ENCODE results near the gene IGSF6. TPM values are rescaled to one million over a fixed set of nuclear protein-coding genes. Genes with fewer than 3 reads are reported as not detected.

Gene IGSF6
- total RNA-seq (2021; fragmentation: NEBNext Ultra II Directional; extraction: Animal tissue kit (Norgen Biotek cat#: 25700)): not detected in 2 replicates
- not detected in 2 replicates for polyA plus RNA-seq (2011; rRNA removed)
- not detected for polyA plus RNA-seq (2011; cell fraction: cytosol; rRNA removed)
- polyA plus RNA-seq (2011; cell fraction: nucleus; rRNA removed): not detected
- 0.20 to 0.66 TPM (median 0.23 TPM) in 4 replicates for polyA plus RNA-seq (2012, experiment 1 of 2)
- not detected for polyA plus RNA-seq (2012, experiment 2 of 2)
- polyA plus RNA-seq (2013, experiment 1 of 2): not detected
- polyA plus RNA-seq (2013, experiment 2 of 2): not detected
- polyA minus RNA-seq (2011; rRNA and poly(A)+ RNA removed): not detected in 2 replicates
- polyA minus RNA-seq (2011; cell fraction: cytosol; rRNA and poly(A)+ RNA removed): not detected
- not detected for polyA minus RNA-seq (2011; cell fraction: nucleus; rRNA and poly(A)+ RNA removed)
- long read RNA-seq, experiment 1: 0 reads
- long read RNA-seq, experiment 2: 0 reads

DNA sequence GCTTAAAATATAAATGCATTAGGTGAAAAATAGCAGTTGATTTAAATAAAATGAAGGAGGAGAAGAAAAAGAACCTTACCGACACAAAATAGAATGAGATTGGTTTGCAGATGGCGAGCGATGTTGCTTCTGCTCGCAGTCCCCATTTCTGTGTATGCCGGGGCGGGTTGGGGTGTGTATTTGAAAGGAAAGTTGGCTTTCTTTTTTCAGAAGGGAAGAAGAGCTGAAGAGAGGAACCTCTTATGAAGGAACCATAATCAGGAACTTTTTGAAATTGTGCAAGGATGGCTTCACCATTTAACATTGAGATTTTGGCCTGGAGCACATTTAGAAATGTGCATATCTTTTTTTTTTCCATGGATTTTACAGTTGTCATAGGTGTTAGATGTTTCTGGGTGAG lies at the start of gene IGSF6:
TSS of gene IGSF6 (minus strand) at position 156 of the 400 bp plus-strand sequence. CDS start at position 146, 10 bp downstream.
- 94% methylated on average over 6 of the region's 6 CpGs; no CpG with 5 or more reads in 1 of the 2 experiments for WGBS, 2 experiments (ENCODE audit: extremely low coverage in 1 of 2, insufficient coverage in 1 of 2, insufficient read length in 1 of 2, insufficient replicate concordance in 2 of 2, low coverage in 1 of 2, low lambda C conversion rate in 2 of 2, missing lambda C conversion rate in 1 of 2)
- no peak within 1 kb of the TSS for H3K9ac ChIP-seq (replicated peaks in 1 of 4; ENCODE audit: extremely low read depth in 1 of 4, low read depth in 3 of 4, low read length in 3 of 4)
- H2BK15ac ChIP-seq (ENCODE audit: low read length): no peak within 1 kb of the TSS
- no peak within 1 kb of the TSS for H3K27ac ChIP-seq (ENCODE audit: low read depth, low read length)
- H3K36me3 ChIP-seq (ENCODE audit: control insufficient read depth in 2 of 4, insufficient read depth in 4 of 4, low read length in 3 of 4): peaks cover 0 to 4% (median under 1%) of the 10 kb centered on the region in 4 experiments; a peak in 3 of 8 replicates
- H3K79me1 ChIP-seq (ENCODE audit: low read depth, low read length): no peaks in the 10 kb centered on the region; the same call in 1 of the 2 replicates
- H4K20me1 ChIP-seq (replicated peaks in 1 of 2; ENCODE audit: control insufficient read depth in 1 of 2, insufficient read depth in 2 of 2, low read length in 2 of 2): peaks cover 0 to 3% of the 10 kb centered on the region in 2 experiments
- H3K18ac ChIP-seq (ENCODE audit: extremely low read depth, low read length): no peak within 1 kb of the TSS
- no peak within 1 kb of the TSS for H4K8ac ChIP-seq (ENCODE audit: extremely low read depth, insufficient read depth, low read length)
- ChIA-PET CTCF (ENCODE audit: partially characterized antibody) (interaction anchor here (0.7 kb wide), 1 partner anchor 23 kb away, joined by 3 read pairs; no protein-coding TSS in a partner anchor), POLR2A (ENCODE audit: partially characterized antibody) (interaction anchor here (0.6 kb wide), 1 partner anchor 45 kb away, joined by 5 read pairs; no protein-coding TSS in a partner anchor)
- no peak for DNase-seq (ENCODE audit: low read depth in 1 of 2, low spot score in 2 of 2)
- H2AK5ac ChIP-seq (ENCODE audit: low read depth, low read length): no peak within 1 kb of the TSS
- H3K79me2 ChIP-seq (ENCODE audit: control insufficient read depth in 1 of 2, insufficient read depth in 2 of 2, low read length in 2 of 2): peaks cover 0 to 6% of the 10 kb centered on the region in 2 experiments; a peak in 1 of 4 replicates
- no peaks in the 10 kb centered on the region for H3K27me3 ChIP-seq (replicated peaks in 1 of 4; ENCODE audit: control insufficient read depth in 3 of 4, extremely low read depth in 1 of 4, insufficient read depth in 3 of 4, low read length in 3 of 4)
- H3K4ac ChIP-seq (replicated peaks; ENCODE audit: insufficient read length, low read depth, low read length): no peak within 1 kb of the TSS
- H4K5ac ChIP-seq (ENCODE audit: insufficient read length, low read depth, low read length): no peak within 1 kb of the TSS
- H2BK12ac ChIP-seq (ENCODE audit: low read depth, low read length): no peak within 1 kb of the TSS
- TF ChIP-seq NANOG (IDR thresholded peaks at IDR 0.05; ENCODE audit: insufficient read depth, low read depth, low read length, poor library complexity, severe bottlenecking): no peak
- TF ChIP-seq BCL11A (IDR thresholded peaks at IDR 0.05; ENCODE audit: low read depth in 2 of 2, low read length in 2 of 2): no peak
- no peak for TF ChIP-seq GTF2F1 (IDR thresholded peaks at IDR 0.05; ENCODE audit: borderline replicate concordance, low read depth, low read length)
- TF ChIP-seq, protein P1, sequence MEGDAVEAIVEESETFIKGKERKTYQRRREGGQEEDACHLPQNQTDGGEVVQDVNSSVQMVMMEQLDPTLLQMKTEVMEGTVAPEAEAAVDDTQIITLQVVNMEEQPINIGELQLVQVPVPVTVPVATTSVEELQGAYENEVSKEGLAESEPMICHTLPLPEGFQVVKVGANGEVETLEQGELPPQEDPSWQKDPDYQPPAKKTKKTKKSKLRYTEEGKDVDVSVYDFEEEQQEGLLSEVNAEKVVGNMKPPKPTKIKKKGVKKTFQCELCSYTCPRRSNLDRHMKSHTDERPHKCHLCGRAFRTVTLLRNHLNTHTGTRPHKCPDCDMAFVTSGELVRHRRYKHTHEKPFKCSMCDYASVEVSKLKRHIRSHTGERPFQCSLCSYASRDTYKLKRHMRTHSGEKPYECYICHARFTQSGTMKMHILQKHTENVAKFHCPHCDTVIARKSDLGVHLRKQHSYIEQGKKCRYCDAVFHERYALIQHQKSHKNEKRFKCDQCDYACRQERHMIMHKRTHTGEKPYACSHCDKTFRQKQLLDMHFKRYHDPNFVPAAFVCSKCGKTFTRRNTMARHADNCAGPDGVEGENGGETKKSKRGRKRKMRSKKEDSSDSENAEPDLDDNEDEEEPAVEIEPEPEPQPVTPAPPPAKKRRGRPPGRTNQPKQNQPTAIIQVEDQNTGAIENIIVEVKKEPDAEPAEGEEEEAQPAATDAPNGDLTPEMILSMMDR (IDR thresholded peaks at IDR 0.05; ENCODE audit: control extremely low read depth in 1 of 3, insufficient read depth in 1 of 3, low read depth in 1 of 3, low read length in 3 of 3): no peak
- TF ChIP-seq HDAC2 (IDR thresholded peaks at IDR 0.05; ENCODE audit: borderline replicate concordance in 1 of 2, low read depth in 2 of 2, low read length in 2 of 2): no peak
- no peak for TF ChIP-seq NRF1 (IDR thresholded peaks at IDR 0.05; ENCODE audit: low read depth, low read length)
- TF ChIP-seq SP2 (IDR thresholded peaks at IDR 0.05; ENCODE audit: low read length): no peak
- no peak within 1 kb of the TSS for H2AFZ ChIP-seq (ENCODE audit: low read length)
- no peak within 1 kb of the TSS for H2BK20ac ChIP-seq (ENCODE audit: low read length)
- H4K91ac ChIP-seq (replicated peaks; ENCODE audit: insufficient read length, low read length): no peak within 1 kb of the TSS
- H2BK5ac ChIP-seq (ENCODE audit: low read depth, low read length): no peak within 1 kb of the TSS
- no peak within 1 kb of the TSS for H3K56ac ChIP-seq (replicated peaks; ENCODE audit: insufficient read length, low read depth, low read length)
- no peaks in the 10 kb centered on the region for H3K4me1 ChIP-seq (replicated peaks in 1 of 4; ENCODE audit: control insufficient read depth in 3 of 4, insufficient read depth in 4 of 4, low read length in 3 of 4)
- no peak within 1 kb of the TSS for H2BK120ac ChIP-seq (replicated peaks; ENCODE audit: low read depth, low read length)
- H3K23me2 ChIP-seq (ENCODE audit: low read depth, low read length): no peaks in the 10 kb centered on the region
- FAIRE-seq: no peak
- no peak within 1 kb of the TSS for H3K4me3 ChIP-seq (ENCODE audit: extremely low read depth in 1 of 4, insufficient read depth in 2 of 4, low read depth in 3 of 4, low read length in 4 of 4)
- H3K9me3 ChIP-seq (ENCODE audit: insufficient read depth in 2 of 2, low read depth in 1 of 2, low read length in 1 of 2): no peaks in the 10 kb centered on the region
- no peak within 1 kb of the TSS for H3K23ac ChIP-seq (ENCODE audit: insufficient read length)
- H3K14ac ChIP-seq (ENCODE audit: insufficient read length): no peak within 1 kb of the TSS
- no peak within 1 kb of the TSS for H3K4me2 ChIP-seq (ENCODE audit: insufficient read depth in 1 of 2, low read depth in 2 of 2, low read length in 2 of 2)
